Jurkat, Clone E6-1 (cell line): ENCODE results near the gene RFLNA.

Experiments used
- DNase-seq: peaks from one replicate; pipeline ENCODE4 v3.0.0-alpha.2; 2011; ENCODE audit warnings: low read depth, low spot score
- H3K4me3 ChIP-seq: 2 replicates; pipeline ENCODE4 v1.5.1; 2011; ENCODE audit warnings: mild to moderate bottlenecking, low read length, control low read depth, moderate library complexity

Gene RFLNA

DNA sequence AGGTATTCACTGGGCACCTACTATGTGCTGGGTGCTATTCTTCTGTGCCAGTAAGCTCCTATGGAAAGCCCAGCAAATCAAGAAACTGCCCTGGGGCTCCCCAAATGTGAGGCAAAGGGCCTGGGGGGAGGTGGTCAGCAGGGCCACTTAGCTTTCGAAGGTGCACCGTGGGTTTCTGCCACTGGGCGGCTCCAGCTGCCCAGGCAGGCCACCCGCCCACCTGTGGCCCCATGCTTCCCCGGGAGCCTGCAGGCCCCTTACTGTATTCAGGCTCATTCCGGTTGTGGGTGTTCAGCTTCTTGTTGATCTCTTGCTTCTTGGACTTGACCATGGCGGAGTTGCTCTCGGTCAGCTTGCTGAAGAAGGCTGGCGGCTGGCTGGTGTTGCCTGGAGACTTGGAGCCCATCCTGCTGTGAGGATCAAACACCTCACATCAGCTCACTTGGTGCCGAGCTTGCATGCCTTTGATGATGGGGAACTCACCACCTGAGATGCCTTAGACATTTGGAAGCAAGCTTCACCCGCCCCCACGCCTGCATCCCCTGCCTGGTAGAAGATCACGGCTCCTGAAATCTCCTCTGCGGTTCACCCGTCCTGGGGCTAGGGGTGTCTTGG lies 37.3 kb downstream of the RFLNA start:
- no peak overlapping the region for H3K4me3 ChIP-seq
- DNase-seq = no peak

DNA sequence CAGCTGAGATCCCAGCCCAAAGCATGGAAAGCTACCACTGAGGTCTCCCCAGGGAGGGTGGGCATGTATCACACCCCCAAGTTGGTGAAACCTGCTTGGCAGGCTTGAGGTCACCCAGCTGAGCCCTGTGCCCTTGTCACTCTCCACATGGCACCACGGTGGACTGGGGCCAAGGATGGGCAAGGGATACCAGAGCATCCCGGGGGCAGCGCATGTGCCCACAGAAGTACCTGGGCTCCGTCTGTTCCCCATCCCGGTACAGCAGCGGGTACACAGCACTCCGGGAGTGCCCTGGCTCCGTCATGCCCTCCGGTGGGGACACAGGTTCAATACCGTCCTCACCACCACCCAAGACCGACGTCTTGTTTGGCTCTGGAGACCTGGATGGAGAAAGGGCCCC lies 38.0 kb downstream of the RFLNA start:
- H3K4me3 ChIP-seq = no peak overlapping the region
- DNase-seq = no peak

DNA sequence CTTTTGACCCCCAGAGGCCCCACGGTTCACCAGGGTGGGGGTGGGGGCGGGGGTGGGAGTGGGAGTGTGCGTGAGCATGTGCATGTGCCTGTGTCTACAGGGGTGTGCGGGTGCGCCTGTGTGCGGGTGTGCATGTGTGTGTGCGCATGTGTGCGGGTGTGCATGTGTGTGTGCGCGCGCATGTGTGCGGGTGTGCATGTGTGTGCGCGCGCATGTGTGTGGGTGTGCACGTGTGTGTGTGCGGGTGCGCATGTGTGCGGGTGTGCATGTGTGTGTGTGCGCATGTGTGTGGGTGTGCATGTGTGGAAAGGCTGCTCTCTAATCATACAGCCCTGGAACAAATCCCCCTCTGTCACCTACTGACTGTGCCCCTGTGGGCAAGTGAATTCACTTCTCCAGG lies 38.8 kb downstream of the RFLNA start:
- DNase-seq = no peak

GRCh38 chr12:124334266-124334665 lies 39.4 kb downstream of the RFLNA start:
- no peak overlapping the region for H3K4me3 ChIP-seq
- no peak for DNase-seq

More for the DNA sequence above, 38.8 kb downstream of the RFLNA start:
- no peak overlapping the region for H3K4me3 ChIP-seq

- H3K4me3 ChIP-seq = no peak overlapping the region
- DNase-seq = no peak
Measured at GRCh38 chr12:124334976-124335375, 40.1 kb downstream of the RFLNA start.

DNA sequence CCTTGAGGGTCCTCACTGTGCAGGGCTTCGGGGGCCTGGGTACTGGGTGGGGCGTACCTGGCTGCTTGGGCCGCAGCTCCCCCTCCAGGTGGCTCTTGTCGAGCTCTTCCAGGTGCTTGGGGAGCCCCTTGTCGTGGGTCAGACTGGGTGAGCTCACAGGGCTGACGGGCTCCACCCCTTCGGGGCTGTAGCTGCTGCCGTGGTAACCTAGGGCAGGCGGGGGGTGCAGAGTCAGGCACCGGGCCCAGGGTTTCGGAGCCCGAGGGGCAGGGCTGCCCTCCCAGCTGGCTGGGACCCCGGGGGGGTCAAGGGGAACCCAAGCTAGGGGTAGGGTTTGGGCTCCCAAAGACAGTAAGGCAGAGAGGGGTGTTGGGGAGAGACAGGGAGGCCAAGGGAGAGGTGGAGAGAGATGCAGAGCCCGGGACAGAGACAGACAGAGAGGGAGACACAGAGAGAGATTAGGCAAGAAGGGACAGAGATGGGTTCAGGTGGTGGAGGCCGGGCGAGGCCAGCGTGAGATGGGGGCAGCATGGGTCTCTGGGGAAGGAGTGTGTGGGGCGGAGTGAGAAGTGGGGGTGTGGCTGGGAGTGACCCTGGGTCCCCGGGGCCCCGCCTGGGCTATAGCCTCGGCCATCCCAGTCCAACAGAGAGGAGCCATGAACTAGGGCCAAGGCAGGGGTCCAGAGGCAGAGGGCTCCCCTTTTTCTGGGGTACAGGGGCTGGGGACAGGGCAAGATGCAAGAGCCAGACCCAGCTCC lies 40.7 kb downstream of the RFLNA start:
- no peak overlapping the region for H3K4me3 ChIP-seq
- DNase-seq = no peak

- no peak for DNase-seq
- H3K4me3 ChIP-seq = no peak overlapping the region
Measured at GRCh38 chr12:124336184-124336437, 41.2 kb downstream of the RFLNA start.

- no peak overlapping the region for H3K4me3 ChIP-seq
- DNase-seq = no peak
Measured at GRCh38 chr12:124336742-124337520, 42.0 kb downstream of the RFLNA start.

DNA sequence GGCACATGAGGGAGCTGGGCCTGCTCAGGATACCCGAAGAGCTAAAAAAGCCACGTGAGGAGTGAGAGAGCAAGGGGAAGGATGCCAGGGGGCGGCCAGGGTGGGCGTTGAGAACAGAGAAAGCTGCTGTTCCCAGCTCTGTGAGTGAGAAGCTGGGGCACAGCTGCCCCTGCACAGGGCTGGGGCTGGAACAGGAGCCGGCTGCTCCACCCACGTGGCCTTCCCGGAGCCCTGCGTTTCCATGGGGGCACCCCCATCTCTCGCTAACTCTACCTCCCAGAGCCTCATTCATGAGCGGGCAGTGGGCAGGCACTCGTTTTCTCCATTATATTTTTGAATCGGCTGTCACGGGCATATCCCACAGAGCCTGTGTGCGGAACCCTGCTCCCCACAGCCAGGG lies 42.7 kb downstream of the RFLNA start:
- DNase-seq = no peak
- no peak overlapping the region for H3K4me3 ChIP-seq

DNA sequence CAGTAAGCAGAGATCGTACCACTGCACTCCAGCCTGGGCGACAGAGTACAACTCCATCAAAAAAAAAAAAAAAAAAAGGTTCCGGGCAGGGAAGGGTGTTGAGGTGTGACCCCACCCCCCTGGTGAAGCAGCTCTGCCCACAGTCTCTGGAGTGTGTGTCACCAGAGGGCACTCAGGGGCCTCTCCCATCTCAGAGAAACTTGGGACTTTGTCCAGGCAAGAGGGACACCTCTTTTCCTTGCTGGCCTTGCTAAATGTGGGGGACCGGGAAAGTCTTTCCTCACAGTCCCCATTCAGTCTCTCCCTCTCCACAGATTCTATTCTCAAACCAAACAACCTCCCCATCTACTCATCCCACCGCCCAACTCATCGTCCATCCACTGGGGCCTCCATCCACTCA lies 43.6 kb downstream of the RFLNA start:
- DNase-seq = no peak
- H3K4me3 ChIP-seq = no peak overlapping the region

DNA sequence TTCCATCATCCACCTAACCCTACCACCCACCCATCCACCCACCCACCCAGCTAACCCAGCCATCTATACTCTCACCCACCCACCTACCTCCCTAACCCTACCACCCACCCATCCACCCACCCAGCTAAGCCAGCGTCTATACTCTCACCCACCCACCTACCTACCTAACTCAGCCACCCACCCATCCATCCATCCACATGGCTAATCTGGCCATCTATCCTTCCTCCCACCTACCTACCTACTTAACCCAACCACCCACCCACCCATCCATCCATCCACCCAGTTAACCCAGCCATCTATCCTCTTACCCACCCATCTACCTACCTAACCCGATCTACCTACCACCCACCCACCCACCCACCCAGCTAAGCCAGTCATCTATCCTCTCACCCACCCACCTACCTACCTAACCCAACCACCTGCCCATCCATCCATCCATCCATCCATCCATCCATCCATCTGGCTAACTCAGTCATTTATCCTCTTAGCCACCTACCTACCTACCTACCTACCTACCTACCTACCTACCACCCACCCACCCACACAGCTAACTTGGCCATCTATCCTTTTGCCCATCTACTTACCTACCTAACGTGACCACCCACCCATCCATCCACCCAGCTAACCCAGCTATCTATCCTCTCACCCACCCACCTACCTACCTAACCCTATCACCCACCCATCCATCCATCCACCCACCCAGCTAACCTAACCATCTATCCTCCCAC lies 44.1 kb downstream of the RFLNA start:
- H3K4me3 ChIP-seq = no peak overlapping the region
- no peak for DNase-seq

DNA sequence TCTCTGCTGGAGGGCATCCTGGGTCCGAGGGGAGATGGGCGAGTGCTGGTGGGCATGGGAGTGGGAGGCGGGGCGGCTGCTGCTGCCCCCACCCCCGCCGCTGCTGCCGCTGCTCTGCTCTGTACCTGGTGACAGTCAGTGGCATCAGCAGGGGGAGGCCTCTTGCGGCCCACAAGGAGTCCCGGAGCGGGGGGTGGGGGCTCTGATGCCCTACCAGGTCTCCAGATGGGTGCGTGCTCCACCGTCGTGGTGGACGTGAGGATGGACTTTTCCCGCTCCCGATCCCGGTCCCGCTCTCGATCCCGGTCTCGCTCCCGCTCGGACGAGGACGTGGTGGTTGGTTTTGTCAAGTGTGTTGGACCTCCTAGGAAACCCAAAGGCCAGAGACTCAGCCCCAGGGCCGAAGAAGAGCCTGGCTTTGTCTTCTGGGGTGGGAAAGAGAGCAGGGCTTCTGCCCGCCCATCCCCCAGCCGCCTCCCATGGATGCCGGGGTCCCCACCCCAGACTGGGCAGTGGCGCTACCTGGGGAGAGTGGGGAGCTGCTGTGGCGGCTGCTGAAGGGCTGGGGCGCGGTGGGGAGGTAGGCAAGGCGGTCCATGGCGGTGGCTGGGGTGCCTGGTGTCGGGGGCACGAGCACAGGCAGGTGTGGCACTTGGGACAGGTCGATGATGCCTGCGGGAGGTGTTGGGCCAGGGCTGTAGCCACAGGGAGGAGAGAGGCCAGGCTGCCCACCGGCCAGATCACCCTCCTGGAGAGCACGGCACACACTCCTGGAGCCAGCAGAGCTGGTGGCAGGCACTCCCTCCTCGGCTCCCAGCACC lies 45.4 kb downstream of the RFLNA start:
- H3K4me3 ChIP-seq = no peak overlapping the region
- DNase-seq = no peak

- no peak overlapping the region for H3K4me3 ChIP-seq
- DNase-seq = no peak
Measured at GRCh38 chr12:124341645-124342069, 46.8 kb downstream of the RFLNA start.

DNA sequence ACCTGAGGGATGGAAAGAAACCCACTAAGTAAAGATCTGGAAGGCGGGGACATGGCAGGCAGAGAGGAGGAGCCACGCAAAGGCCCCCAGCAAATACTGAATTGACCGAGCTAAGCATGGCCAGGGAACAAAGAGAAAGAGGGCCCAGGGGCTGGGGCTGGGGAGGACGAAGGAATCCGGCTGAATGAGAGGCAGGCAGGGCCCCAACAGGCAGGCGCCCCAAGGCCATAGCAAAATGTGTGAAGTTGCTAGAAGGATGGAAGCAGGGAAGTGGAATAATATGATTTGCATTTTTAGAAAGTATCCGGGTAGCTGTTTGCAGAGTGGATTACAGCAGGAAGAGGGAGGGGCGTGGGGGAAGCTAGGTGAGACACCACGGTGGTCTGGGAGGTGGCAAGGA lies 49.1 kb downstream of the RFLNA start:
- no peak for DNase-seq

DNA sequence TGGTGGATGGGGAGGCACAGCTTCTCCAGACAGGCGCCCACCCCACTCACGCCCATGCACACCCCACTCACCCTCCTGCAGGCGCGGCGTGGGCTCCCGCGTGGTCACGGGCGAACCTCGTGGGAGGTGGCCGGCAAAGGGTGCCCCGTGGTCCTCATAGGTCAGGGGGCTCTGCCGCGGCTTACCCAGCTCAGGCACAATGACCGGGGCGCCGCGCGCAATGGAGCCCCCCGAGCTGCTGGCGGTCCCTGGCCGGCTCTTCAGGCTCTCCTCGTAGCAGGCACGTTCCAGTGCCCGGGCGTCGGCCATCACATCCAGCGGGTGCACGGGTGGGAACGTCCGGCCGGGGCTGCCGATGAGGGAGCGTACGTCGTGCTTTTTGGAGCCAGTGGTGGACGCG lies 49.6 kb downstream of the RFLNA start:
- DNase-seq = no peak
- H3K4me3 ChIP-seq = no peak overlapping the region

More for the DNA sequence above, 49.1 kb downstream of the RFLNA start:
- H3K4me3 ChIP-seq = no peak overlapping the region

DNA sequence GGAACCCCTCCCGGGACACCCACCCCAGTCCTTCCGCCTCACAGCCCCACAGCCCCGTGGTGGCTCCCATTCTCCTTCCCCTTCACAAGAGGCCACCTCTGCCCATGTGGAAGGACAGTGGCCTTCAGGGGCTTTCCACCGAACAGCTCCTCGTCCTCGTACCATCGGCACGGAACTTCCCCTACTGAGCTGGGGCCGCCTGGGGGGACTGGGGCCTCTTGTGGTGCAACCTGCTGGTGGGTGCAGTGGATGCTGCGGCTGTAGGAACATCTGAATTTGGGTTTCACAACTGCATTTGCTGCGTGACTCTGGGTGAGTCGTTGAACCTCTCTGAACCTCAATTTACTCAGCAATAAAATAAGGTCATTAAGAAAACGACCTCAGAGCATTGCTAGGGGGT lies 50.9 kb downstream of the RFLNA start:
- DNase-seq = no peak
- no peak overlapping the region for H3K4me3 ChIP-seq

GRCh38 chr12:124346425-124347168 lies 51.7 kb downstream of the RFLNA start:
- no peak for DNase-seq
- no peak overlapping the region for H3K4me3 ChIP-seq

DNA sequence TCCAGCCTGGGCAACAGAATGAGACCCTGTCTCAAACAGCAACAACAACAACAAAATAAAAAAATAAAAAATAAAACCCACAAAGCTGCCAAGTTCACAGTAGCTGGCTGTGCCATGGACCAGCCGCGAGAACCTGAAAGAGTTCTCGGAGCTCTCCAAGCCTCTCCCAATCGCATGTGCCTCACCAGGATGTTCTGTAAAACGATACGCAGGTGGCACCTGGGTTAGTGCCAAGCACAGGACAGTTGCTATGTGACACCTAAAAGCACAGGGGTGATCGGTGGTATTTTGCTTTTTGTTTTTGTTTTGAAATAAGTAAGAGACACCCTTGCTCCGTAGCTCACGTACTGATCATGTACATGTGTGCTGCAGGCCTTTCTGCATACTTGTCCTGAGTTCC lies 52.4 kb downstream of the RFLNA start:
- no peak for DNase-seq

More for the DNA sequence above, 52.4 kb downstream of the RFLNA start:
- no peak overlapping the region for H3K4me3 ChIP-seq
